Activated CD4-positive, CD25-positive, alpha-beta regulatory T cell treated with anti-CD3 and anti-CD28 coated beads, Interleukin-2, amount 50 U/mL, for 72 hours (primary cell): ENCODE results near the gene CCDC3.
"Not testable (repeated sequence)": the region's sequence is repeated elsewhere in the genome, so short reads cannot be mapped to it uniquely, and the experiment has no call there.

ENCODE experiments used
- DNase-seq: peaks from one replicate; pipeline ENCODE4 v3.0.0; 2021

CCDC3 gene

GRCh38 chr10:12999849-13000248 is 1.7 kb downstream of the CCDC3 start:
- DNase-seq: no peak

GRCh38 chr10:12995425-12995861 is 6.1 kb downstream of the CCDC3 start:
- no peak for DNase-seq

GRCh38 chr10:12993595-12993994 is 7.9 kb downstream of the CCDC3 start:
- DNase-seq: no peak

- DNase-seq: no peak
These were observed 16.2 kb downstream of the CCDC3 start for GRCh38 chr10:12985347-12985746.

GRCh38 chr10:12984165-12984747 is 17.3 kb downstream of the CCDC3 start:
- no peak for DNase-seq

- DNase-seq: not testable (repeated sequence)
These were observed 17.9 kb downstream of the CCDC3 start for GRCh38 chr10:12983568-12983967.

- DNase-seq: no peak
These were observed 19.9 kb downstream of the CCDC3 start for GRCh38 chr10:12981570-12981969.

GRCh38 chr10:12980713-12981306 is 20.7 kb downstream of the CCDC3 start:
- no peak for DNase-seq

- no peak for DNase-seq
These were observed 21.3 kb downstream of the CCDC3 start for GRCh38 chr10:12980102-12980661.

- DNase-seq: no peak
These were observed 22.6 kb downstream of the CCDC3 start for GRCh38 chr10:12978891-12979290.

- DNase-seq: no peak
These were observed 25.6 kb downstream of the CCDC3 start for GRCh38 chr10:12975906-12976305.

- no peak for DNase-seq
These were observed 26.2 kb downstream of the CCDC3 start for GRCh38 chr10:12975266-12975665.

- DNase-seq: no peak
These were observed 26.9 kb downstream of the CCDC3 start for GRCh38 chr10:12974491-12975199.

- no peak for DNase-seq
These were observed 27.4 kb downstream of the CCDC3 start for GRCh38 chr10:12974078-12974477.

GRCh38 chr10:12973149-12973718 is 28.3 kb downstream of the CCDC3 start:
- no peak for DNase-seq

GRCh38 chr10:12972146-12972545 is 29.4 kb downstream of the CCDC3 start:
- DNase-seq: no peak

- no peak for DNase-seq
These were observed 30.3 kb downstream of the CCDC3 start for GRCh38 chr10:12971001-12971788.

GRCh38 chr10:12969951-12970350 is 31.6 kb downstream of the CCDC3 start:
- no peak for DNase-seq

- DNase-seq: no peak
These were observed 35.4 kb downstream of the CCDC3 start for GRCh38 chr10:12966067-12966466.

GRCh38 chr10:12965571-12965970 is 35.9 kb downstream of the CCDC3 start:
- no peak for DNase-seq

- no peak for DNase-seq
These were observed 39.0 kb downstream of the CCDC3 start for GRCh38 chr10:12962556-12962955.

- DNase-seq: no peak
These were observed 39.9 kb downstream of the CCDC3 start for GRCh38 chr10:12961416-12962205.
